Measurements from ENCODE around the gene IFNGR1.

GRCh38 chr6:137259349-137259748 is 40.2 kb upstream of the IFNGR1 start:
- no peak for TF ChIP-seq POLR2A (IDR thresholded peaks at IDR 0.05)
- no peak for TF ChIP-seq CTCF (IDR thresholded peaks at IDR 0.05)

All from uterus (tissue), 2 donors.